NCI-H69 (cell line): ENCODE data around the gene BRD1.
"Not testable (repeated sequence)": the region's sequence is repeated elsewhere in the genome, so short reads cannot be mapped to it uniquely, and the experiment has no call there.

Experiments
- DNase-seq: peaks from one replicate; lab custom pipeline; 2025; lab: John Stamatoyannopoulos, UW

BRD1 gene

GRCh38 chr22:49853981-49854831 lies 26.5 kb upstream of the BRD1 start:
- peak; percentile 73 for DNase-seq

- peak; percentile 98 for DNase-seq
Observed at GRCh38 chr22:49852898-49853894, 25.5 kb upstream of the BRD1 start, which contains the start of gene ZBED4. Gene ZBED4, plus strand, starts transcription at chr22:49853844. Its CDS starts 29,819 bp downstream, at chr22:49883663.

GRCh38 chr22:49852568-49852897 lies 24.9 kb upstream of the BRD1 start:
- not testable (repeated sequence) for DNase-seq

GRCh38 chr22:49850959-49851802 lies 23.5 kb upstream of the BRD1 start:
- no peak for DNase-seq

GRCh38 chr22:49850021-49850911 lies 22.6 kb upstream of the BRD1 start:
- DNase-seq = no peak

- DNase-seq = peak; percentile 21
Observed at GRCh38 chr22:49849161-49850020, 21.7 kb upstream of the BRD1 start.

- DNase-seq = no peak
Observed at GRCh38 chr22:49848690-49849160, 21.1 kb upstream of the BRD1 start.

GRCh38 chr22:49847751-49848689 lies 20.3 kb upstream of the BRD1 start:
- DNase-seq = peak; percentile 30

- no peak for DNase-seq
Observed at GRCh38 chr22:49845666-49846459, 18.2 kb upstream of the BRD1 start.

GRCh38 chr22:49845241-49845640 lies 17.6 kb upstream of the BRD1 start:
- DNase-seq = no peak

- DNase-seq = peak; percentile 85
Observed at GRCh38 chr22:49838771-49839717, 11.4 kb upstream of the BRD1 start.

- peak; percentile 41 for DNase-seq
Observed at GRCh38 chr22:49833340-49834007, 5.8 kb upstream of the BRD1 start.

- DNase-seq = no peak
Observed at GRCh38 chr22:49829044-49829853, 1.6 kb upstream of the BRD1 start.

GRCh38 chr22:49828599-49828965 lies 909 bp upstream of the BRD1 start:
- DNase-seq = no peak

GRCh38 chr22:49827271-49827852 lies 311 bp downstream of the BRD1 start:
- DNase-seq = peak; percentile 60
